Embryonic facial prominence (tissue), 1 donor: ENCODE data around the gene ST8SIA1.

ENCODE experiments used
- DNase-seq: peaks from one replicate; pipeline ENCODE4 v3.0.0-alpha.2; 2016; ENCODE audit errors: extremely low spot score

ST8SIA1 gene

GRCh38 chr12:22238211-22238610 lies 96.3 kb downstream of the ST8SIA1 start:
- DNase-seq: no peak

DNA sequence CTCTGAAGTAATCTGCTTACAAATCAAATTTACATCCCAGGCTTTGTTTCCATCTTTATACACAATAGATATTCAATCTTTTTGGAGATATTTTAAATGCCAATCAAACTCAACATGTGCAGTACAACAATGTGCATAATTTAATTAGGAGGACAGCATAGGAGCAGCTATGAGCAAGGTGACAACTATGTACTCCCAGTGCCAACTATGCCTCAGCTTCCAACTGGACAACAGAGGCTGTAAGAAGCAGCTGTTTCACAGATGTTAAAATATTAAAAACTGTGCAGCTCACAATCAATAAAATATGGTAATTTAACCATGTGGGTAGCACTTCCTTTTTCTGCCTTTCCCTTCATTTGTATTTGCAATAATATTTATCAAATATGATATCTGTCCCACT lies 99.9 kb downstream of the ST8SIA1 start:
- DNase-seq: no peak

GRCh38 chr12:22231836-22232235 lies 102.7 kb downstream of the ST8SIA1 start:
- no peak for DNase-seq

GRCh38 chr12:22231078-22231477 lies 103.4 kb downstream of the ST8SIA1 start:
- DNase-seq: no peak

DNA sequence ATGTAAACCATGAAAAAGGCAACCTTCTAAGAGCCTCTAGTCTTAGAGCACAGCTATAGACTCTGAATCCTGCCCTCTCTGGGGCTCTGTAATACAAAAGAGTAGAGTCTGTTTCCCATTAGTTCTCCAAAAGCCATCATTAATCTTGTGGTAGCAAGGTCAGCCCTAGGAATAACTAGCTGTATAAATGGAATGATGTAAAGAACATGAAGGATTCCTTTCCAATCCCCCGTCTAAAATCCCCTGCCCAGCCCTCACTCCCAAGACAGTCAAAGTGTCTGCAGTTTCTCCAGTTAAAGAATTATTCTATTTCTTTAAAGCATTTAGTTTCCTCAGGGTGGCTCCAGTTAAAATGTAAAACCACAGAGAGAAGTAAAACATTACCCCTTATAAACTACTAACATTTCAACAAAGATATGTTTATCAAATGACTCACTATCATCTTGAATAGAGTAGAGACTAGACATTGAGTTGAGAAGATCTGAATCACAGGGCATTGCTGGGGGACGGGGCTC lies 104.2 kb downstream of the ST8SIA1 start:
- no peak for DNase-seq

- no peak for DNase-seq
These were observed 104.7 kb downstream of the ST8SIA1 start for GRCh38 chr12:22229652-22230279.

DNA sequence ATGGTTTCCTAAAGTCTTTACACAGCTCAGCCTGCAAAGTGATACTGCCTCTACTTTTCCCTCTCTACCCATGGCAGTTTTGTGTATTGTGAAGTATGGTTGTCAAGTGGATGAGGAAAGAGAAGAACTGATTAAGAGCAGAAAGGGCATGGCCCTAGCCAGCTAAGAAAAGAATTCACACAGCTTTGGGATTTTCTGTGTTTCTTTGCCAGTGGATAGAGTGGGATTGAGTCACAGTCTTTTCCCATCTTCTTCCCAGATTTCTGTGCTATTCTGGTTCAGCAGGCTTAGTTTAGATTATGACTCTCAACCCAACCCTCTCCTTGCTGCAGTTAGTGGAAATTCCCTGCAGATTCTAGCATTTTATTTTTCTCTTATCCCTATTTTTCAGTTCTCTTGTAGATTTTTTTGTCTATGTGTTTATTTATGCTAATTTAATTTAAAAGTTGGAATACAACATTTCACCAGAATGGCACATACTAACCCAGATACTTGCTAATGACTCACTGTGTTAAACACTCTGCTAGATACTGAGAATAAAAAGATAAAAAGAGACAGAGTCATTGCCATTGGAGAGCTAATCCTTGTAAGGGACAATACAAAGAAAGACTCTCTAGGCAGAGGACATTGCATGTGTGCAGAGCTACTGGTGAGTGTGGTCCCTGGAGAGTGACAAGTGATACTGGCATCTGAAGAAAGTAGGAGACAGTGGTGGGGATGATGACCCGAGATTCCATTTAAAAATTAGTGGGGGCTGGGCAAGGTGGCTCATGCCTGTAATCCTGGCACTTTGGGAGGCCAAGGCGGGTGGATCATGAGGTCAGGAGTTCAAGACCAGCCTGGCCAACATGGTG lies 106.3 kb downstream of the ST8SIA1 start:
- no peak for DNase-seq

DNA sequence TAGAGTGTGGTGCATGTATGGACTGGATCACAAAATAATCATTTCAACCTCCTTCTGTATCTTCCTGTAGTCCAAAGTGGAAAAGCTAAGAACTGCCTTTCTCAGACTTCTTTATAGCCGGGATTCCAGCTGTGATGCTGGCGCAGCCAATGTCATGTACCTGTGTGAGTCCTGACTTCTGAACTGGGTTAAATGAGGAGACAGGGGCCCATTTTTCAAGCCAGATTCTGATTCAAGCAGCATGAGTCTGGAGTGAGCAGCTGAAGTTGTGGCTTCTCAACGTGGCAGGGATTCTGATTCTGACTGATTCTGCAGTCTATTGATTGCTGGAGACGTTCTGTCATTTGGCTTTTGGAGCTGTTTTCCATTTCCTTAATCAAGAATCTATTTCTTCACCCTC lies 111.2 kb downstream of the ST8SIA1 start:
- DNase-seq: no peak

- DNase-seq: no peak
These were observed 117.0 kb downstream of the ST8SIA1 start for GRCh38 chr12:22217556-22217955.

- DNase-seq: no peak
These were observed 118.8 kb downstream of the ST8SIA1 start for GRCh38 chr12:22215467-22216253.

- no peak for DNase-seq
These were observed 123.4 kb downstream of the ST8SIA1 start for GRCh38 chr12:22211128-22211527.

GRCh38 chr12:22209422-22209821 lies 125.1 kb downstream of the ST8SIA1 start:
- no peak for DNase-seq

DNA sequence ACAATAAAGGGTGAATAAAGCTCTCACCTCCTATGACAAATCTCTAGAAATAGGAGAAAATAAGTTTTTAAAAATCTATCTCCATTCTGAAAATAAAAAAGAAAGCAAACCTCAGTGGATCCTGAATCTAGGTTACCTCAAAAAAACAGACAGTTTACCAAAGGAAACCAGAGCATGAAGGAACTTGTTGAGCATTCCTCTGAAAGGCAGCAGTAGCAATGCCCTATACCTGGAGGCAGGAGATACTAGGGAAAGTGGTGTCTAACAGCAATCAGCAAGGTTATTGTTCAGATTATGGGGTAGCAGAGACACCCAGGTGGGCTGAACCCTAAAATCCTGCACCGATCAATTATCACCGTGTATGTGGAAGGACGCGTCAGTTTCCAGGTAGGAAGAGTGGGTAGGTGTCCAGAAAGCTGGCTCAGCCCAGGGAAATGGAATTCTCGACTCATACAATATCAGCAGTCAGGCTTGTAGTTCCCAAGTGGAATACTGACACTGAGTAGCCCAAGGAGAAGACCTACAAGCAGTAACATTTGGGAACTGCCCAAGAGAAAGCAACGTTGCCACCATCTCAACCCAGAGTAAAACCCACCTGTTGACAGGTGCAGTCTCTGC lies 128.3 kb downstream of the ST8SIA1 start:
- no peak for DNase-seq

DNA sequence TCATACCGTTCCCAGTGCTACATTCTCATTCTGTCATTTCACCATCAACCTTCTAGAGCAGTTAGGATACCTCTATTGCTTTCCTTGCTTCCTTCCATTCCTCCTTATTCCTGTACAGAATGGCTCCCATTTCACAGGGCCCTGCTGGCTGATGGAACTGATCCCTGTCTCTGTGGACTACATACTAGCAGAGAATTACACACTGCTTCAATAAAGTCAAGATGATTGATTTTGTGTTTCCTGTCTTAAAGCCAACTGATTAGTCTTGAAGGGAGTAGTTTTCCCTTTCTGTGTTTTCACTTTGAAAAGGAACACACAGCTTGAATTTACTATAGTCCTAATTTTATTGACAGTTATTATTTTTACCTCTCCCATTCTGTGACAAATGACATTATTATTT lies 130.1 kb downstream of the ST8SIA1 start:
- no peak for DNase-seq

- no peak for DNase-seq
These were observed 131.7 kb downstream of the ST8SIA1 start for GRCh38 chr12:22202847-22203246.

GRCh38 chr12:22201101-22201500 lies 133.4 kb downstream of the ST8SIA1 start:
- DNase-seq: no peak

- DNase-seq: no peak
These were observed 138.3 kb downstream of the ST8SIA1 start for GRCh38 chr12:22196236-22196635.

DNA sequence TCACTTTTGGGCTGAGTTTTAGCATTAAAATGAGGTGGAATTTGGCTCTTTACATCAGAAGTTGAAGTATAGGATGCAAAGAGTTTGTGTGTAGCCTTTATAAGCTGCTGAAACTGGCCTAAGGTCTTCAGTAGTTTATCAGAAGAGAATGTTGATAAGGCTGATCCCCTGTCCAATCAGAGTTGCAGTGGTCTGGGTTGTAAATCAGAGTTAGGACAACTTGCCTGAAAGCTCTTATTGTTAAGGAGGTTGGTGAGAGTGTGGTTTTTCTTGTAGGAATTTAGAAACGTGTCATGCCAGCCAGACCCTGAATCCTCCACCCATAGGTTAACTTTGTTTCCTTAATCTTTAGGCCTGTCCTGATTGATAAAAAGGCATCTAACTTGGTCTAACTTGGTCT lies 143.5 kb downstream of the ST8SIA1 start:
- DNase-seq: no peak

DNA sequence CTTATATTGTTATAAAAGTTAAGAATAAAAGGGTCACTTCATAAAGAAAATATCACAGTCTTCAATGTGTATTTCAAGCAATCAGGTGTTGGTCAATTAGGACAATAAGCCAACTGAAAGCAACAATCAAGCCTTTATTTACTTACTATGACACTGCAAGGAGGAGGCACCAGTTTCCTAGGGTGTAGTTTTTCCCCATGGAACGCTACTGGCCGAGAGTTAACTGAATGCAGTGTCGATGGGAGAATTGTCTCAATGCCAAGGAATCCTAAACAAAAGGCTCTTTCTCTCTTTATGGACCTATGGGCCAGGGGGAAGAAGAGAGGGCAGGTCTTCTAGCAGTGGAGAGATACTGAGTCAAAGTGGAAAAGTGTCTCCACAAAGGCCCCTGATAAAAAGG lies 146.1 kb downstream of the ST8SIA1 start:
- no peak for DNase-seq

- no peak for DNase-seq
These were observed 153.8 kb downstream of the ST8SIA1 start for GRCh38 chr12:22180705-22181104.

DNA sequence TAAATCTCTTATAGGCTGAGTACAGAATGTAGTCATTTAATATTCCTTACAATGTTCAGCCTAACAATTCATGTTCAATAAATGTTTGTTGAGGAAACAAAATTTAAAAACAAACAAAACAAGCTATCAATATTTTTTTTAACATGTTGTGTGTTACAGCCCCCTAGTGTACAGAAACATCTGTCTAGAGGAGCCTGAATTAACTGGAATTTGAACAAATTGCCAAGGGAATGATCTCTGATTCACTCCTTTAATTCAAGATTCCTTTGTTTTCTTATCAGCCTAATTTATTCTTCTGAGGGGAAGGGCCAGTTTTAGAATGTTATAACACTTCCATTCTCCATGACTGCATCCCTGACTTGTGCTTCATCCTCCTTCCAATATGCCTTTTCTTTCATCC lies 161.3 kb downstream of the ST8SIA1 start:
- DNase-seq: no peak

GRCh38 chr12:22172501-22172900 lies 162.0 kb downstream of the ST8SIA1 start:
- no peak for DNase-seq
